Endothelial cell of umbilical vein (primary cell): Measurements from ENCODE around the gene KAZN. TPM values are rescaled to one million over a fixed set of nuclear protein-coding genes. Genes with fewer than 3 reads are reported as not detected.
A peak's percentile ranks its signal among the peaks of the same experiment; 100 is the strongest.

Experiments used
- BruUV-seq: library from RNA; stranded (reverse); fragments of 400-500 nt; replicated peaks from 2 replicates; lab custom pipeline; 2021; lab: Mats Ljungman, UMichigan
- CTCF ChIA-PET: fragments of 300-600, 350-600 bp; sonication (Branson Sonifier 250); formaldehyde crosslinking; loops from one replicate; lab custom pipeline; 2021; ENCODE audit warnings: antibody characterized with exemption, inconsistent platforms; lab: Charles Lee
- POLR2A ChIA-PET: fragments of 300-600, 350-600 bp; sonication (Branson Sonifier 250); formaldehyde crosslinking; loops from one replicate; lab custom pipeline; 2021; ENCODE audit warnings: antibody characterized with exemption, inconsistent platforms; lab: Charles Lee
- DNase-seq: peaks from one replicate; pipeline ENCODE4 v3.0.0-alpha.2; 2011; ENCODE audit warnings: low read depth, low spot score
- FAIRE-seq: peaks from 2 replicates; lab custom pipeline; 2011; peaks lifted over from hg19 to GRCh38; lab: Jason Lieb, UNC
- H2AFZ ChIP-seq: 2 replicates; pipeline ENCODE4 v1.6.0; 2012; ENCODE audit warnings: low read depth, low read length, control low read depth, inconsistent platforms
- H3K27ac ChIP-seq: 2 replicates; pipeline ENCODE4 v1.5.1; 2011; ENCODE audit warnings: low read depth, mild to moderate bottlenecking, control low read depth, low read length, moderate library complexity; ENCODE audit not compliant: insufficient read depth
- H3K27me3 ChIP-seq, 2 experiments: 2 replicates each; pipeline versions ENCODE4 v1.6.0 to v1.6.1; 2011; ENCODE audit warnings: low read length in 2 of 2, mixed read lengths in 1 of 2; ENCODE audit not compliant: control insufficient read depth in 2 of 2, insufficient read depth in 2 of 2
- H3K36me3 ChIP-seq, 2 experiments: 2 replicates in 1 of 2; 3 replicates in 1 of 2; pipeline ENCODE4 v1.5.1; 2011; ENCODE audit warnings: low read length in 2 of 2, mild to moderate bottlenecking in 1 of 2, moderate library complexity in 1 of 2; ENCODE audit not compliant: control insufficient read depth in 2 of 2, insufficient read depth in 2 of 2; ENCODE audit errors: extremely low read depth in 1 of 2
- H3K4me1 ChIP-seq: 3 replicates; pipeline ENCODE4 v1.5.1; 2011; ENCODE audit warnings: mild to moderate bottlenecking, low read length; ENCODE audit not compliant: control insufficient read depth, insufficient read depth; ENCODE audit errors: extremely low read depth
- H3K4me2 ChIP-seq: 2 replicates; pipeline ENCODE4 v1.6.1; 2011; ENCODE audit warnings: low read length, control low read depth, mixed read lengths; ENCODE audit not compliant: insufficient read depth
- H3K4me3 ChIP-seq, 3 experiments: fragments of 200-600 bp in 1 of 3; sonication (generic), shearing (Covaris generic) in 1 of 3; replicated peaks in 1 of 3; 2 replicates each; pipeline ENCODE4 v1.5.1; 2011 to 2016; ENCODE audit warnings: control low read depth in 3 of 3, low read length in 3 of 3, mild to moderate bottlenecking in 2 of 3, inconsistent platforms in 1 of 3, low read depth in 1 of 3, moderate library complexity in 1 of 3; ENCODE audit not compliant: insufficient read depth in 1 of 3
- H3K79me2 ChIP-seq: 2 replicates; pipeline ENCODE4 v1.6.0; 2012; ENCODE audit warnings: low read length, inconsistent platforms; ENCODE audit not compliant: control insufficient read depth, insufficient read depth
- H3K9ac ChIP-seq: replicated peaks from 2 replicates; pipeline ENCODE3; 2011; ENCODE audit warnings: low read length, control low read depth; ENCODE audit not compliant: insufficient read depth; ENCODE audit errors: extremely low read depth
- H3K9me1 ChIP-seq: replicated peaks from 3 replicates; pipeline ENCODE4 v1.6.0; 2011; ENCODE audit warnings: mild to moderate bottlenecking, low read length; ENCODE audit not compliant: control insufficient read depth, insufficient read depth; ENCODE audit errors: extremely low read depth
- H3K9me3 ChIP-seq: replicated peaks from 2 replicates; pipeline ENCODE4 v1.5.1; 2012; ENCODE audit warnings: low read length, inconsistent platforms; ENCODE audit not compliant: control insufficient read depth, insufficient read depth
- H4K20me1 ChIP-seq: replicated peaks from 2 replicates; pipeline ENCODE3; 2011; ENCODE audit warnings: mild to moderate bottlenecking, low read length; ENCODE audit not compliant: control insufficient read depth, insufficient read depth; ENCODE audit errors: extremely low read depth
- EZH2 ChIP-seq: IDR thresholded peaks from 2 replicates; pipeline ENCODE4 v1.6.1; 2012; ENCODE audit warnings: borderline replicate concordance, low read depth, mild to moderate bottlenecking, moderate library complexity, low read length, inconsistent platforms; ENCODE audit not compliant: severe bottlenecking
- FOS ChIP-seq: IDR thresholded peaks from 2 replicates; pipeline ENCODE4 v1.6.1; 2011; ENCODE audit warnings: mild to moderate bottlenecking, low read length, moderate library complexity, borderline replicate concordance; ENCODE audit not compliant: insufficient read depth
- dilution Hi-C: fragments of 300-500 bp; cut with MboI; formaldehyde crosslinking; loops from one replicate; pipeline ENCODE4 v1.15.0; 2019; ENCODE audit warnings: low sequenced_read_pairs; ENCODE audit not compliant: extremely low pct_ligation_motif_present
- intact Hi-C: fragments of 100-400 bp; cut with micrococcal nuclease; formaldehyde crosslinking; loops from one replicate; pipeline ENCODE4 v1.10.0; 2022
- polyA plus RNA-seq, 4 experiments: library from polyadenylated mRNA; depleted of rRNA in 3 of 4; stranded (reverse) in 3 of 4; unstranded in 1 of 4; fragments of >200 nt; gene quantifications; 2 replicates each; pipeline versions ENCODE4 v1.2.1 to v1.2.3, GENCODE V29; 2011 to 2012; ENCODE audit warnings: missing spikeins in 1 of 4
- total RNA-seq: library from RNA; stranded (reverse); gene quantifications from 2 replicates; pipeline ENCODE4 v1.2.3, GENCODE V29; 2021
- TF ChIP-seq, protein P1 (sequence below), 2 donors: IDR thresholded peaks; 1 replicate in 1 of 2; 2 replicates in 1 of 2; pipeline ENCODE4 v1.5.1; 2011; ENCODE audit warnings: low read length in 2 of 2, mild to moderate bottlenecking in 2 of 2, moderate library complexity in 2 of 2, control low read depth in 1 of 2, inconsistent platforms in 1 of 2, low read depth in 1 of 2; ENCODE audit not compliant: insufficient read depth in 1 of 2; ENCODE audit errors: extremely low read depth in 1 of 2

Gene KAZN
- total and polyA plus RNA-seq, 2 donors (not counting 3 experiments of a cell fraction or from before 2014, with no cell fraction given) = 1.6 to 5.8 TPM

DNA sequence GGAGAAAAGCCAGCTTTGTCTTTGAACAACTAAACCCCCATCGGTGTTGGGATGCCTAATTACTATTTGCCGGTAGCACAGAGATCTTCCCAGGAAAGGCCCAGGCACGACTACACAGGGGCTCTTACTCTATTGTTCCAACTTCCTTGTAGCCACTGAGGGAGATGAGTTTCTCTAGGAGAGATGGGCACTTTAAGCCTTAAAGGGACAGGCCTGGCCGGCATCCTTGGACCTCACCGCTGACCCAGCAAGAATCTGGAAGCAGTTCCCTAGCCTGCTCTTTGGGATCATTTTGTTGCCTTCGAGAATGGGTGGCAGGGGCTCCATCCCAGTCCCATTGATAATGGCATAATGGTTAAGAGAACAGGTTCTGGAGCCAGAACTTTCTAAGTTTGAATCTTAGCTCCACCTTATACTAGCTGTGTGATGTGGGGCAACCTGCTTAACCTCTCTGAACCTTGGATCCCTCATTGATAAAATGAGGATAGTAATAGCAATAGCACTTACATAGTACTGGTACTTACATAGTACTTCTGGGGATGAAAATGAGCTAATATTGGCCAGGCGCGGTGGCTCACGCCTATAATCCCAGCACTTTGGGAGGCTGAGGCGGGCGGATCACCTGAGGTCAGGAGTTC, 316.0 kb downstream of the KAZN start:
- Histone ChIP-seq H3K9me1 (no peaks in the 10 kb centered on the region), H3K4me2 (no peak overlapping the region), H3K36me3 (no peaks in the 10 kb centered on the region), H3K9me3 (no peaks in the 10 kb centered on the region), H3K9ac (no peak overlapping the region), H4K20me1 (no peaks in the 10 kb centered on the region), H2AFZ (no peak overlapping the region), H3K27me3 (no peaks in the 10 kb centered on the region), H3K79me2 (no peaks in the 10 kb centered on the region), H3K4me3 (no peak overlapping the region), H3K27ac (no peak overlapping the region), H3K4me1 (no peaks in the 10 kb centered on the region)
- TF ChIP-seq EZH2 = no peak
- DNase-seq (no peak), FAIRE-seq (no peak)
- BruUV-seq = no TSS peak
- CTCF ChIA-PET = interaction anchor here (1.1 kb wide), 1 partner anchor 114 kb away, joined by 6 read pairs; no protein-coding TSS in a partner anchor
- dilution Hi-C loops = no loop called here
- POLR2A ChIA-PET = no interaction called here
- intact Hi-C loops = no loop called here

DNA sequence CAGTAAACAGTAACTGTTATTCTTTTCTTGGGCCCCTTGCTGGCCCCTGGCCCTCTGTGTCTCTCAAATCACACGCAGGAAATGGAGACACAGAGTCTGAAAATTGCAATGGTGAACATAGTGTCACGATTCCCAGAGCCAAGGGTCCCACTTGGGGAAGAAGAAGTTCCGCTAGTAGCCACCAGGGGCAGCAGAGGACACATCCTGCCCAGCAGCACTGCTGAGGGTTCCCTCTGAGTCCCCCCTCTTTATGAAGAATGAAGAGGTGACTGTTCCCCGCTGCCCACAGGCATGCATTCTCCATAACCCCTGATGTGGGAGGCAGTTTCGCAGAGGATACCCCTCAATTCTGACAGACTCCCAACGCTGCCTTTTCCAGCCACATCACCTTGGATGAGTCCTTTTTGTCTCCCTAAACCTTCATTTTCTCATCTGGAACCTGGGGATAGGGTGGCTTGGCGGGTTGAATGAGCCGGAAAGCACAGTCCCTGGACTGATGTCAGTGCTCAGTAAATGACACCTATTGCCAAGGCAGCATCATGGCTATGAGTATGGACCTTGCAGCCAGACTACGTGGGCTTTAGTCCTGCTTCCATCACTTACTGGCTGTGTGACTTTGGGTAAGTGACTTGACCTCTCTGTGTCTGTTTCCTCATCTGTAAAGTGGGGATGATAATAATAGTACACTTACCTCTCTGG, 317.0 kb downstream of the KAZN start:
- no peaks in the 10 kb centered on the region for H3K27me3 ChIP-seq
- no peaks in the 10 kb centered on the region for H3K36me3 ChIP-seq
- no peaks in the 10 kb centered on the region for H3K4me1 ChIP-seq
- FAIRE-seq (peak; percentile 82), DNase-seq (peak; percentile 47)
- H3K9me3 ChIP-seq = no peaks in the 10 kb centered on the region
- H4K20me1 ChIP-seq = no peaks in the 10 kb centered on the region
- H3K27ac ChIP-seq = no peak overlapping the region
- no TSS peak for BruUV-seq
- POLR2A ChIA-PET = no interaction called here
- TF ChIP-seq FOS = no peak
- TF ChIP-seq, protein P1, sequence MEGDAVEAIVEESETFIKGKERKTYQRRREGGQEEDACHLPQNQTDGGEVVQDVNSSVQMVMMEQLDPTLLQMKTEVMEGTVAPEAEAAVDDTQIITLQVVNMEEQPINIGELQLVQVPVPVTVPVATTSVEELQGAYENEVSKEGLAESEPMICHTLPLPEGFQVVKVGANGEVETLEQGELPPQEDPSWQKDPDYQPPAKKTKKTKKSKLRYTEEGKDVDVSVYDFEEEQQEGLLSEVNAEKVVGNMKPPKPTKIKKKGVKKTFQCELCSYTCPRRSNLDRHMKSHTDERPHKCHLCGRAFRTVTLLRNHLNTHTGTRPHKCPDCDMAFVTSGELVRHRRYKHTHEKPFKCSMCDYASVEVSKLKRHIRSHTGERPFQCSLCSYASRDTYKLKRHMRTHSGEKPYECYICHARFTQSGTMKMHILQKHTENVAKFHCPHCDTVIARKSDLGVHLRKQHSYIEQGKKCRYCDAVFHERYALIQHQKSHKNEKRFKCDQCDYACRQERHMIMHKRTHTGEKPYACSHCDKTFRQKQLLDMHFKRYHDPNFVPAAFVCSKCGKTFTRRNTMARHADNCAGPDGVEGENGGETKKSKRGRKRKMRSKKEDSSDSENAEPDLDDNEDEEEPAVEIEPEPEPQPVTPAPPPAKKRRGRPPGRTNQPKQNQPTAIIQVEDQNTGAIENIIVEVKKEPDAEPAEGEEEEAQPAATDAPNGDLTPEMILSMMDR (IDR thresholded peaks at IDR 0.05; ENCODE audit: extremely low read depth in 1 of 2, insufficient read depth in 1 of 2, low read depth in 1 of 2, low read length in 2 of 2) = peak; percentile 85 to 96
- intact Hi-C loops (loop anchor here (1.0 kb wide), 1 partner anchor 112 kb away; no protein-coding TSS in a partner anchor), dilution Hi-C loops (no loop called here)
- H3K79me2 ChIP-seq = no peaks in the 10 kb centered on the region
- CTCF ChIA-PET = interaction anchor here (1.1 kb wide), 1 partner anchor 113 kb away, joined by 6 read pairs; no protein-coding TSS in a partner anchor
- no peak overlapping the region for H2AFZ ChIP-seq
- no peaks in the 10 kb centered on the region for H3K9me1 ChIP-seq
- H3K4me3 ChIP-seq = no peak overlapping the region
- no peak overlapping the region for H3K9ac ChIP-seq
- H3K4me2 ChIP-seq = no peak overlapping the region
